VCaP (cell line): ENCODE data around the gene CDH4.

ENCODE experiments used
- H3K27ac ChIP-seq: fragments of 450-650 bp; 2 replicates; pipeline ENCODE4 v1.5.1; 2017
- TF ChIP-seq, protein P1 (sequence below): fragments of 450-650 bp; conservative IDR thresholded peaks from 2 replicates; pipeline ENCODE4 v1.5.1; 2017; ENCODE audit warnings: mild to moderate bottlenecking, moderate library complexity

CDH4 gene

GRCh38 chr20:61301711-61302525 is 49.9 kb downstream of the CDH4 start:
- no peak overlapping the region for H3K27ac ChIP-seq
- TF ChIP-seq, protein P1, sequence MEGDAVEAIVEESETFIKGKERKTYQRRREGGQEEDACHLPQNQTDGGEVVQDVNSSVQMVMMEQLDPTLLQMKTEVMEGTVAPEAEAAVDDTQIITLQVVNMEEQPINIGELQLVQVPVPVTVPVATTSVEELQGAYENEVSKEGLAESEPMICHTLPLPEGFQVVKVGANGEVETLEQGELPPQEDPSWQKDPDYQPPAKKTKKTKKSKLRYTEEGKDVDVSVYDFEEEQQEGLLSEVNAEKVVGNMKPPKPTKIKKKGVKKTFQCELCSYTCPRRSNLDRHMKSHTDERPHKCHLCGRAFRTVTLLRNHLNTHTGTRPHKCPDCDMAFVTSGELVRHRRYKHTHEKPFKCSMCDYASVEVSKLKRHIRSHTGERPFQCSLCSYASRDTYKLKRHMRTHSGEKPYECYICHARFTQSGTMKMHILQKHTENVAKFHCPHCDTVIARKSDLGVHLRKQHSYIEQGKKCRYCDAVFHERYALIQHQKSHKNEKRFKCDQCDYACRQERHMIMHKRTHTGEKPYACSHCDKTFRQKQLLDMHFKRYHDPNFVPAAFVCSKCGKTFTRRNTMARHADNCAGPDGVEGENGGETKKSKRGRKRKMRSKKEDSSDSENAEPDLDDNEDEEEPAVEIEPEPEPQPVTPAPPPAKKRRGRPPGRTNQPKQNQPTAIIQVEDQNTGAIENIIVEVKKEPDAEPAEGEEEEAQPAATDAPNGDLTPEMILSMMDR = no peak

DNA sequence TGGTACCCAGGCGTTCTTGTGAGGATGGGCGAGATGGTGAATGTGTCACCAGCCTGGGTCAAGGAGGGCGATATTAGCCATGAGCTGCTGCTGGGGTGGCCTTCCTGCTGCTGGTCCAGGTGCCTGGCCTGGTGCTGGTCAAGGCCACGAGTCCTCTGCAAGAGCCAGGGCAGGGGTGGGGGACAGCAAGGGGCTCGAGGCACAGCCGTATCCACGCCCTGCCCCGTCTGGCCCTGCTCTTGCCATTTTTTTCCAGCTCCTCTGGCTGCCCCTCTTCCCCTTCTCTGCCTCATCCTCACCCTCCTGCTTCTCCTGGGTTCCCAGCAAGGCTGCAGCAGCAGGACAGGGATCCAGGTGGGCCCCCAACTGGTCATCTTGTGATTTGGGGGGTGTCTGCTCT is 51.2 kb downstream of the CDH4 start:
- H3K27ac ChIP-seq = no peak overlapping the region; the same call in 1 of the 2 replicates
- TF ChIP-seq, protein P1 = no peak

GRCh38 chr20:61303675-61304074 is 51.6 kb downstream of the CDH4 start:
- H3K27ac ChIP-seq = no peak overlapping the region; the same call in 1 of the 2 replicates
- TF ChIP-seq, protein P1 = no peak

GRCh38 chr20:61304750-61305149 is 52.7 kb downstream of the CDH4 start:
- TF ChIP-seq, protein P1 = no peak
- H3K27ac ChIP-seq = no peak overlapping the region

- H3K27ac ChIP-seq = no peak overlapping the region
- TF ChIP-seq, protein P1 = no peak
Measured at GRCh38 chr20:61306937-61307475, 54.9 kb downstream of the CDH4 start.

GRCh38 chr20:61307686-61308476 is 55.8 kb downstream of the CDH4 start:
- TF ChIP-seq, protein P1 = no peak

GRCh38 chr20:61308477-61308774 is 56.4 kb downstream of the CDH4 start:
- no peak overlapping the region for H3K27ac ChIP-seq
- TF ChIP-seq, protein P1 = no peak

More at GRCh38 chr20:61307686-61308476, 55.8 kb downstream of the CDH4 start:
- H3K27ac ChIP-seq = no peak overlapping the region
